Measurements from ENCODE around the gene FOXO6.

Gene FOXO6

DNA sequence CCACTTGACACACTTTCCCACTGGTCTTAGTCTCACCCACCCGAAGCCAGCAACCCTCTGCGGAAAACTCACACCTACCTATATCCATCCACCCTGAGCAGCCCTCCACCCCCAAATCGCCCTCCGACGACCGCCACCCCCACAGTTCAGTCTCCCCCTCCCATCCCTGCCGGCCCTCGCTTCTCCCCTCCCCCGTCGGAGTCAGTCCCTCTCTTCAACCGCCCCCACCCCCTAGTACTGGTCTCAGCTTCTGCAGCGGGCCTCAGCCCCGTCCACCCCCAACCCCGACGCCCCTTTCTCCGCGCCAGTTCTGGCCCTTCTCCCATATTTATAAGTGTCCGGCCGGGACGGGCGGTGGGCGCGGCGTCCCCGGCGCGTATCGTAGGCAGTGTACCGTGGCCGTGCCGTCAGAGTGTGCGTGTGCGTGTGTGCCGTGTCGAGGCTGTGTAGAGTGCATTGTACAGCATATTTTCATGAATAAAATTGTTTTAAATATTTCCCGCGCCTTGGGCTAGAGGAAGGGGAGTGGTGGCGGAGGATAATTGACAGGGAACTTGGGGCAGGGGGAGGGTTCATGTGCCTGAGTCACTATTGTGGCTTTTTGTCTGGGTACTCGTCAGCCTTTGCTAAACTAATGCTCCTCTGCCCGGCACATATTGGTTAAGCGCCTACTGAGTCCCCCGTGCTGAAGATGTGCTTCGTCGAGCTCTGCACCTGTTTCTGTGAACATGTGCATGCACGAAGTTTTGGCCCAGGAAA is 22.0 kb downstream of the FOXO6 start:
- no peak for DNase-seq (ENCODE audit: low spot score)

DNA sequence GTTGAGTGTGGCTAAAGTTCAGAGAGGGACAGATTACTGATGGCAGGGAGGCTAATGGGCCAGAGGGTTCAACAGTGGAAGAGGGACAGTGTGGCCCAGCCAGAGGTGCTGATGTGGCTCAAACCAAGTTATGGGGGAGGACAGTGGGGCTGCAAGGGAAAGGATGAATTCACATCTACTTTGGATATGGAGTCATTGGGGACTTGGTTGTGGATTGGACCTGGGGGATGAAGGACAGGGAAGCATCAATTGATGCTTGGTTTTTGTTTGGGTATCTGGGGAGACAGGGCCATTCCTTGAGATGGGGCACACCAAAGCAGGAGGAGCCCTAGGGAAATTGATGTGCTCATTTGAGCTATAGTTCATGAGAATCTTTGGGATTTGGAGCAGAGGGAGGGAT is 23.3 kb downstream of the FOXO6 start:
- DNase-seq (ENCODE audit: low spot score) = no peak

- DNase-seq (ENCODE audit: low spot score) = no peak
These were observed 24.4 kb downstream of the FOXO6 start for GRCh38 chr1:41385398-41386195.

GRCh38 chr1:41386196-41386663 is 25.0 kb downstream of the FOXO6 start:
- no peak for DNase-seq (ENCODE audit: low spot score)

DNA sequence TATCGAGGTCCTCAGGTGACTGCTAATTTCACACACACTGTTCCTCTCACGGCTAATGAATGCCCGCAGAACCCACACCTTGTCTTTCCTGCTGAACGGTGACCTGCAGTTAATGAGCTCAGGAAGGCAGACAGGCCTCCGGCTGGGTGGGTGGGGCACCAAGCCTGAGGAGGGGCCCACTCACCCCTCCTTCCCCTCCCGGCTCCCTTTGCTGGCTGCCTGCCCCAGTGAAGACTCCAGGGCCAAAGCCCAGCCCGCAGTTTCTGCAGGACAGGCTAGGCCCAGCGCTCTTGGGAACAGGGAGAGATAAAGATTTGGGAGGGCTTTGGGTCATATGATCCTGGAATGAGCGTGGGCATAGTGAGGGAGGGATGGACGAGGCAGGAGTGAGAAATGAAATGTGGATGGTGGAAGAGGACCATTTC is 26.4 kb downstream of the FOXO6 start:
- DNase-seq (ENCODE audit: low spot score) = no peak

GRCh38 chr1:41388510-41388909 is 27.3 kb downstream of the FOXO6 start:
- no peak for DNase-seq (ENCODE audit: low spot score)

DNA sequence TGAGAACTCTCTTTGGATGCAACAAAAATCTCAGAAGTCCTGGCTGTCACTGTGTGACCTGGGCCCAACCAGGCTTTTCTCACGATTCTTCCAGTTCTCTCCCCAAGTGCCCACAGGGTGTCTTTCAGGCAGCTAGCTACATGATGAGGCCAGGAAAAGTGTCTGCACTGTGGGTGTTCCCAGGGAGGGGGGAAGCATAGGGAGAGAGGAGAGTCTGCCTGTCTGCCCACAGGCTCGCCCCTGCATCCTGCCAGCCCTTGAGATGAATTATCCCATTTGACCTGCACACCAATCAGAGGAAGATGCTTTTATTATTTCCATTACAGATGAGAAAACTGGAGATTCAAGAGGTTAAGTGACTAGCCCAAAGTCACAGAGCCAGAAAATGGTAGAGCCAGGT is 27.8 kb downstream of the FOXO6 start:
- DNase-seq (ENCODE audit: low spot score) = no peak

DNA sequence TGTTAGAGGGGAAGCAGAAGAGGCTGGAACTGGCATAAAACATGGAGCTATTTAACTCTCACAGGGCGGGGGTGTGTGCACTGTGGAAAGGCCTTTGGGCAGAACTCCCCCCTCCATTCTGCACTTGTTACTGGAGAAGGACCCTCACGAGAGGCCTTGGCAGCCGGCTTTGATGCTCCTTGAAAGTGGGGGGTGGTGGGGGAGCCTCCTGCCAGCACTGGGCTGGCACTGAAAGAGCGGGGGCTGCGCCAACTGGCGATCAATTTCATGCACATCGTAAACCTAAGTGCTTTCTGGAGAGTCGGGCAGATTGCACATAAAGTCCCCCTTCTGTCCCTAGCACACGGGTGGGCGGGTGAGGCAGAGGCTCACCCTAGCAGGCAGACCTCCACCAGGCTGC is 28.9 kb downstream of the FOXO6 start:
- no peak for DNase-seq (ENCODE audit: low spot score)

DNA sequence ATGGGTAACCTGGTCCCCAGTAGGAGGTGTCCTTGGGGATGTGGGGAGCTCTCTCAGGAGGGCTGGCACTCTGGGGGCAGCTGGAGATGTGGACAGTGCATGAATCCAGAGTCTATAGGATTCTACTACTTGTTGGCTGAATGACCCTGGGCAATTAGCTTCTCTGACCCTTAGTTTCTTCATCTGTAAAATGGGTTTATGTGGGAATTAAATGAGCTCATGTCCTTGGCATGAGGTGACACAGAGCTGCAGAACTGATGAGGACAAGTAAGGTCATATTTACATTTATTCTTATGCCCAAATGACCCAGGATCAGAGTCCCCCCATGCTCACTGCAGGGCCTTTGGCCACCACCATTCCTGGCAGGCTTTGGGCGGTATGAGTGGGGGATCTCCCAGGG is 29.3 kb downstream of the FOXO6 start:
- DNase-seq (ENCODE audit: low spot score) = no peak

DNA sequence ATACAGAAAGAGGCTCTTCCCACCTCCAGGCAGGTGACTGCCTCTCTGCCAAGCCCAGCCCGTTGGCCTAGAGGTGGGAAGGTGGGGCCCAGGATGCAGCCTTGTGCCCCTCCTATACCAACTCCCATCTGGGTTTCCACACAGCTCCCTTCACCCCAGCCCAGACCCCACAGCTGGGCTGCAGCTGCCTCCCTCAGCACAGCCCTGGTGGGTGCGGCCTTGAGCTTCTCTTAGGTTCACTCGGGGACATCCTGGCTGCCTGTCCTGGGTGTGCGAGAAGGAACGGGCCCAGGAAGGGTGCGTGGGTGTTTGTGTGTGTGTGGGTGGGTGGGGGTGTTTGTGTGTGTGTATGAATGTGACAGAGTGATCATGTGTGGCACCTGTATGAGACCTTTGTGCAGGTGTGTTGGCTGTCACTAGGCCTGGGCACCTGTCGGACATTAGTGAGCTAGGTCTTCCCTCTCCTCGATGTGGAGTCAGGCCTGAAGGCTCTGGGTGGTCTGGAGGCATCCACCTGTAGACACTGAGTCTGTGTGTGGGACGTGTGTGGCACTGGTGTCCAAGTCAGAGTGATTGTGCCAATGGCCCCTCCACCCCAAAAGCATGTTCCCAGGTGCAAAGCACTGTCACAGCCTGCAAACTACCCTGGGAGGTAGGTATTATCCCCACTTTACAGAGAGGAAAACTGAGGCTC is 30.7 kb downstream of the FOXO6 start:
- no peak for DNase-seq (ENCODE audit: low spot score)

GRCh38 chr1:41392528-41392924 is 31.3 kb downstream of the FOXO6 start:
- no peak for DNase-seq (ENCODE audit: low spot score)

- no peak for DNase-seq (ENCODE audit: low spot score)
These were observed 32.6 kb downstream of the FOXO6 start for GRCh38 chr1:41393716-41394368.

DNA sequence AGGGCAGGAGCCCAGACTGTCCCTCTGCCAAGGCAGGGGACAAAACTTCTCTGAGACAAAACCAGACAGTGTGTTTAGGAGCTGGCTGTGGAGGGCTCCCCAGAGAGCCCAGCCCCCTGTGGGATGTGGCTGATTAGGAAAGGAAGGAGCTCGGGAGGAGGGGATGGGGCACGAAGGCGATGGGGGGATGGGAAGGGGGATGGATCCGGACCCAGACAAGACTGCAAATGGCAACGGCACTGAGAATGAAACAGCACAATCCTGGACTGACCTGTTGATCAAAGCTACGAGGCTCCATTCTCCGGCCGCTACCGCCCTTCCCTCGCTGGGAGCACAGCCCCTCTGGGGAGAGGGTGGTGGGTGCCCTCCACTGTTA is 33.1 kb downstream of the FOXO6 start:
- no peak for DNase-seq (ENCODE audit: low spot score)

DNA sequence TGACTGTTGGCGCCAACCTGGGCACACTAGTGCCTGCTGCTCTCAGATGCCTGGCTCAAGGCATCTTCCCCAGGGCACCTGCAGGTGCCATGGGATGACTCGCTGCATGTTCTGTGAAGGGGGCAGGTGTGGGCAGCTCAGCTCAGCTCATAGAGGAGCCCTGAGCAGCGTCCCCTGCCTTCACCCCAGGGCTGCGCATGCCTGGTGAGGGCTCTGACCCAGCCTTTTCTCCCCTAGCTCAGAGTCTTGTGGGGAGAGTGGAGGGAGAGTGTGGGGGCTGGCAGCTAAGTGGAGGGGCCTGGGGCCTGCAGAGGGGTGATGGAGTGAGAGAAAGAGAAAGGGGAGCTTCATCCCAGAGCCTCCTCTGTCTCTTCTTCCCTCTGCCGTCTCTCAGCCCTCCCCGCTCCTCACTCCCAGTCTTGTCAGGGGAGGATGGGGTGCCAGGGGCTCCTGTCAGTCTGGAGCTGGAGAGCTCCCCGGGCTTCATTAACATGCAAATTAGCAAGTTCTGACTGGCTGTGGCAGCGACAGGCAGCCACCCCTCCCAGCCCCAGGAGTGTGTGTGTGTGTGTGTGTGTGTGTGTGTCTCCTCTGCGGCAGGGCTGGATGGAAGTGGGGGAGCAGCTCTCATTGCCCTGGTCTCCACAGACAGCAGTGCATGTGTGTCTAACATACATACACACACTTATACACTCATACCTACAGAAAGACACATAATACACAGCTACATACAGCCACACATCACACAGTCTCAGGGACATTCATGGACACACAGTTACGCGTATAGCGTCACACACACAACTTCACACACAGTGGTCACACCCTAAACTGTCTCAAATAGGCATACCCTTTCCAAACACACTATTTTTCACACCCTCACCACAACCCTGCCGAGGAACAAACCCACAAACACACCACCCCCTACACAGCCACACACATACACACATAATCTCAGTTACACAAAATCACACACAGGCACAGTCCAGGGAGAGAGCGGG is 34.0 kb downstream of the FOXO6 start:
- no peak for DNase-seq (ENCODE audit: low spot score)

GRCh38 chr1:41396084-41396483 is 34.9 kb downstream of the FOXO6 start:
- DNase-seq (ENCODE audit: low spot score) = no peak

DNA sequence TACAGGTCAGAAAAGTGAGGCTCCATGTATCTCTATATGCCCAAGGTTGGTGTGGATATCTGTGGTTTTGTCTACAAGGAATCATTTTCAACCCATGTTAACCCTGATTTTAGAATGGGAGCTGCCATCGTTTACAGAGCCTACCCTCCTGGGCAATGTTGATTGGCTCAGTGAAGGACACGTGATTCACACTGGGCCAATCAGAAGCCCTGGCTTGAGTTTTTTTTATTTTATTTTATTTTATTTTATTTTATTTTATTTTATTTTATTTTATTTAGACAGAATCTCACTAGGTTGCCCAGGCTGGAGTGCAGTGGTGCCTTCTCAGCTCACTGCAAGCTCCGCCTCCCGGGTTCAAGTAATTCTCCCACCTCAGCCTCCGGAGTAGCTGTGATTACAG is 35.8 kb downstream of the FOXO6 start:
- no peak for DNase-seq (ENCODE audit: low spot score)

DNA sequence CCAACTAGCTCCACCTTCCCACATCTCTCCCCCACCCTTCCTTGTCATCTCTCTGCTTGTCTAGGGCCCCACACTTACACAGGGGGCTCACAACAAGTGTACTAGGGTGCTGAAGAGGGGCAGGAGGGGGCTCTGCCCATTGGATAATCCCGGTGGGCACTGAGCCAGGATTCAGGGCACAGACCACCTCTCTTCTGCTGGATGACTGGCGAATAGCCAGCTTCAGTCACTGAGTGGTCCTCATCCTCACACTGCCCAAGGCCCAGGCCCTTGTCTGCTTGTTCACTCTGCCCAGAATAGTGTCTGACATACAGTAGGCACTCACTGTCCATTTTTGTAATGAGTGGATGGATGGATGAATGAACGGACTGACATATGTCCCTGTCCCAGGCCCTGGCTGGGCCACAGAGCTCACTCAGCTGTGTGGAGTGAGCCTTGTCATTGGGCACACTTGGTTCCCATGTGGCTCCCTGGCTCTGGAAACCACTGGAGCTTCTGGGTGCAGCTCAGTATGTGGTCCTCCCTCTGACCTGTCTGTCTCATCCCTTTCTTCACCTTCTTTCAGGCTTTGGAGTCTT is 36.6 kb downstream of the FOXO6 start:
- no peak for DNase-seq (ENCODE audit: low spot score)

GRCh38 chr1:41399145-41399795 is 38.0 kb downstream of the FOXO6 start:
- no peak for DNase-seq (ENCODE audit: low spot score)

- no peak for DNase-seq (ENCODE audit: low spot score)
These were observed 39.0 kb downstream of the FOXO6 start for GRCh38 chr1:41400225-41400624.

- DNase-seq (ENCODE audit: low spot score) = no peak
These were observed 40.7 kb downstream of the FOXO6 start for GRCh38 chr1:41401899-41402298.
